HepG2 (cell line): Measurements from ENCODE around the gene APCDD1L. TPM values are rescaled to one million over a fixed set of nuclear protein-coding genes. Genes with fewer than 3 reads are reported as not detected.

Experiments used
- ATAC-seq: fragments of 200-7000 bp; cut with Tn5 transposase; 3 replicates; pipeline ENCODE4 v1.9.1; 2020; ENCODE audit warnings: mild to moderate bottlenecking, moderate library complexity
- BruUV-seq: library from RNA; stranded (reverse); fragments of 400-500 nt; replicated peaks from 2 replicates; lab custom pipeline; 2021; lab: Mats Ljungman, UMichigan
- CTCF ChIA-PET: fragments of 300-600 bp; formaldehyde crosslinking; extraction: SDS; loops from one replicate; lab custom pipeline; 2021; ENCODE audit warnings: low total read pairs, inconsistent platforms, low intra/inter-chr PET ratio; lab: Yijun Ruan, JAX
- POLR2A ChIA-PET: fragments of 350-600 bp; sonication (Branson Sonifier 250); formaldehyde crosslinking; loops from one replicate; lab custom pipeline; 2020; ENCODE audit warnings: antibody characterized with exemption, inconsistent platforms; lab: Yijun Ruan, JAX
- DNase-seq: peaks from one replicate; pipeline ENCODE4 v3.0.0-alpha.2; 2015; ENCODE audit warnings: low spot score
- FAIRE-seq: peaks from 3 replicates; lab custom pipeline; 2011; peaks lifted over from hg19 to GRCh38; lab: Jason Lieb, UNC
- H2AFZ ChIP-seq: one replicate; pipeline ENCODE4 v1.6.1; 2011; ENCODE audit warnings: low read length, inconsistent platforms
- H3K27ac ChIP-seq: fragments of 300-600 bp; 3 replicates; pipeline ENCODE4 v1.8.0; 2011; ENCODE audit warnings: mixed run types, mild to moderate bottlenecking, mixed read lengths, low read length, inconsistent platforms; ENCODE audit not compliant: insufficient read depth; ENCODE audit errors: extremely low read length
- H3K27me3 ChIP-seq, 2 experiments: fragments of 200-600 bp in 1 of 2; 2 replicates in 1 of 2; 3 replicates in 1 of 2; pipeline versions ENCODE4 v1.6.0 to v1.8.0; 2011; ENCODE audit warnings: low read length in 2 of 2, mild to moderate bottlenecking in 2 of 2, moderate library complexity in 2 of 2, inconsistent platforms in 1 of 2; ENCODE audit not compliant: insufficient read depth in 2 of 2, control insufficient read depth in 1 of 2
- H3K36me3 ChIP-seq, 2 experiments: fragments of 200-600 bp in 1 of 2; replicated peaks in 1 of 2; 2 replicates in 1 of 2; 3 replicates in 1 of 2; pipeline versions ENCODE4 v1.5.1 to v1.8.0; 2011; ENCODE audit warnings: low read length in 2 of 2, inconsistent platforms in 1 of 2; ENCODE audit not compliant: insufficient read depth in 2 of 2, control insufficient read depth in 1 of 2
- H3K4me1 ChIP-seq: 2 replicates; pipeline ENCODE4 v1.5.1; 2012; ENCODE audit warnings: low read length, inconsistent platforms; ENCODE audit not compliant: insufficient read depth
- H3K4me2 ChIP-seq: 2 replicates; pipeline ENCODE4 v1.6.0; 2011; ENCODE audit warnings: low read depth, low read length, inconsistent platforms
- H3K4me3 ChIP-seq, 3 experiments: fragments of 200-600 bp in 1 of 3; sonication (generic), shearing (Covaris generic) in 1 of 3; replicated peaks in 1 of 3; 2 replicates each; pipeline ENCODE4 v1.5.1; 2011 to 2016; ENCODE audit warnings: low read length in 3 of 3, inconsistent platforms in 2 of 3, low read depth in 2 of 3, mild to moderate bottlenecking in 2 of 3, control low read depth in 1 of 3, mixed read lengths in 1 of 3; ENCODE audit not compliant: insufficient read depth in 1 of 3
- H3K79me2 ChIP-seq: one replicate; pipeline ENCODE4 v1.6.1; 2011; ENCODE audit warnings: low read length, inconsistent platforms; ENCODE audit not compliant: insufficient read depth
- H3K9ac ChIP-seq: 2 replicates; pipeline ENCODE4 v1.6.0; 2011; ENCODE audit warnings: mild to moderate bottlenecking, low read depth, low read length, inconsistent platforms; ENCODE audit not compliant: insufficient read depth
- H3K9me3 ChIP-seq: 2 replicates; pipeline ENCODE4 v1.5.1; 2012; ENCODE audit warnings: mild to moderate bottlenecking, low read length
- H4K20me1 ChIP-seq: 2 replicates; pipeline ENCODE4 v1.6.0; 2011; ENCODE audit warnings: inconsistent platforms, mild to moderate bottlenecking, low read length, moderate library complexity; ENCODE audit not compliant: insufficient read depth
- GLI4 ChIP-seq: sonication (generic); formaldehyde crosslinking; IDR thresholded peaks from 2 replicates; pipeline ENCODE4 v1.5.1; 2020; ENCODE audit warnings: missing genetic modification reagents, mild to moderate bottlenecking, moderate library complexity, borderline replicate concordance
- GPBP1L1 ChIP-seq: sonication (generic); formaldehyde crosslinking; IDR thresholded peaks from 2 replicates; pipeline ENCODE4 v1.5.0; 2020; ENCODE audit warnings: mild to moderate bottlenecking, missing genetic modification reagents
- JDP2 ChIP-seq: sonication (generic); formaldehyde crosslinking; IDR thresholded peaks from 2 replicates; pipeline ENCODE4 v1.8.1; 2022; ENCODE audit warnings: missing genetic modification reagents, borderline replicate concordance
- MAFF ChIP-seq: IDR thresholded peaks from 2 replicates; pipeline ENCODE4 v1.6.1; 2011; ENCODE audit warnings: low read depth, low read length, improper control_type of control experiment
- MXI1 ChIP-seq: IDR thresholded peaks from 3 replicates; pipeline ENCODE4 v1.6.1; 2012; ENCODE audit warnings: low read depth, low read length, inconsistent platforms, borderline replicate concordance
- NCOA2 ChIP-seq: sonication (generic); formaldehyde crosslinking; IDR thresholded peaks from 2 replicates; pipeline ENCODE4 v1.8.0; 2022; ENCODE audit warnings: inconsistent platforms
- PCBP1 ChIP-seq: fragments of 200-400 bp; formaldehyde crosslinking; IDR thresholded peaks from 2 replicates; pipeline ENCODE4 v1.6.1; 2017; ENCODE audit warnings: mild to moderate bottlenecking, low read depth, low read length, borderline replicate concordance
- RBM22 ChIP-seq: fragments of 200-400 bp; formaldehyde crosslinking; optimal IDR thresholded peaks from 2 replicates; pipeline ENCODE3; 2017; ENCODE audit warnings: mild to moderate bottlenecking, low read length, moderate library complexity
- TCF12 ChIP-seq, 2 experiments: fragments of 450-650 bp in 1 of 2; sonication (generic) in 1 of 2; formaldehyde crosslinking in 1 of 2; IDR thresholded peaks; 2 replicates each; pipeline versions ENCODE4 v1.6.1 to v1.8.0; 2017 to 2022; ENCODE audit warnings: antibody characterized with exemption in 1 of 2, mild to moderate bottlenecking in 1 of 2, missing genetic modification reagents in 1 of 2, moderate library complexity in 1 of 2
- TOPORS ChIP-seq: sonication (generic); formaldehyde crosslinking; IDR thresholded peaks from 2 replicates; pipeline ENCODE4 v1.8.0; 2023; ENCODE audit warnings: mild to moderate bottlenecking, missing genetic modification reagents
- ZC3H4 ChIP-seq: sonication (generic); formaldehyde crosslinking; IDR thresholded peaks from 2 replicates; pipeline ENCODE4 v1.4.0; 2020; ENCODE audit warnings: missing genetic modification reagents, borderline replicate concordance
- ZNF746 ChIP-seq: sonication (generic); formaldehyde crosslinking; IDR thresholded peaks from 2 replicates; pipeline ENCODE4 v1.8.0; 2022; ENCODE audit warnings: mild to moderate bottlenecking, missing genetic modification reagents
- WGBS: methylation state at CpG from one replicate; pipeline ENCODE4 v1.1.6; 2017; ENCODE audit warnings: low lambda C conversion rate; 5-methylcytosine and 5-hydroxymethylcytosine counted together
- in situ Hi-C: cut with HindIII; loops from 2 replicates; pipeline ENCODE4 v1.10.0; 2017; ENCODE audit warnings: low pct_unique_long_range_greater_than_20kb; ENCODE audit not compliant: extremely low pct_ligation_motif_present
- intact Hi-C: fragments of 100-400 bp; cut with micrococcal nuclease; formaldehyde crosslinking; loops from one replicate; pipeline ENCODE4 v1.10.0; 2022; ENCODE audit not compliant: unreplicated experiment
- polyA plus RNA-seq, 8 experiments: library from polyadenylated mRNA; depleted of rRNA in 3 of 8; stranded (reverse) in 7 of 8; unstranded in 1 of 8; fragments of >200 nt; fragmentation: Illumina TruSeq in 4 of 8; extraction: Trizol in 4 of 8; gene quantifications; 2 replicates each; pipeline versions ENCODE4 v1.2.1 to v1.2.3, GENCODE V29; 2011 to 2016; ENCODE audit warnings: low read depth in 4 of 8, missing spikeins in 1 of 8, mixed read lengths in 1 of 8; ENCODE audit not compliant: insufficient read depth in 1 of 8
- total RNA-seq, 5 experiments: library from RNA; depleted of rRNA; stranded (reverse); fragments of >200 nt; fragmentation: Illumina TruSeq; extraction: Trizol; gene quantifications; 2 replicates each; pipeline ENCODE4 v1.2.3, GENCODE V29; 2016; ENCODE audit warnings: low read depth in 1 of 5
- TF ChIP-seq, protein P1 (sequence below): fragments of 450-650 bp; IDR thresholded peaks from 2 replicates; pipeline ENCODE4 v1.6.1; 2016

Gene APCDD1L
- total and polyA plus RNA-seq, 2 of the 13 experiments (the other 11 are each of a cell fraction or from before 2014, with no cell fraction given): not detected

- Histone ChIP-seq H3K79me2 (peaks cover 45% of the 10 kb centered on the region), H3K4me3 (no peak overlapping the region), H3K36me3 (peaks cover 23 to 59% of the 10 kb centered on the region in 2 experiments), H3K27ac (no peak overlapping the region), H2AFZ (no peak overlapping the region), H3K9me3 (no peaks in the 10 kb centered on the region), H3K9ac (no peak overlapping the region), H3K4me1 (peaks cover 12% of the 10 kb centered on the region), H3K27me3 (no peaks in the 10 kb centered on the region), H3K4me2 (no peak overlapping the region), H4K20me1 (no peaks in the 10 kb centered on the region; the same call in 1 of the 2 replicates)
- no peak for FAIRE-seq
- BruUV-seq: TSS peak; percentile 7
- ATAC-seq: no peak
- intact Hi-C loops: no loop called here
- DNase-seq: no peak
- in situ Hi-C loops: no loop called here
- TF ChIP-seq RBM22 (peak; percentile 70), TCF12 (IDR thresholded peaks at IDR 0.05) (no peak), TCF12 (CRISPR knock-in tag; IDR thresholded peaks at IDR 0.05) (no peak)
- POLR2A ChIA-PET: no interaction called here
- CTCF ChIA-PET: no interaction called here
- WGBS: 97% methylated on average over 5 of the region's 5 CpGs
Measured at GRCh38 chr20:58418949-58419748, 96.0 kb downstream of the APCDD1L start.

- Histone ChIP-seq H3K4me3 (no peak overlapping the region), H3K4me2 (no peak overlapping the region), H4K20me1 (no peaks in the 10 kb centered on the region; the same call in 1 of the 2 replicates)
- ATAC-seq: no peak
- BruUV-seq: no TSS peak
- no peak for FAIRE-seq
- TF ChIP-seq NCOA2 (CRISPR knock-in tag): no peak
- no peak for TF ChIP-seq GPBP1L1 (CRISPR knock-in tag)
- TF ChIP-seq, protein P1, sequence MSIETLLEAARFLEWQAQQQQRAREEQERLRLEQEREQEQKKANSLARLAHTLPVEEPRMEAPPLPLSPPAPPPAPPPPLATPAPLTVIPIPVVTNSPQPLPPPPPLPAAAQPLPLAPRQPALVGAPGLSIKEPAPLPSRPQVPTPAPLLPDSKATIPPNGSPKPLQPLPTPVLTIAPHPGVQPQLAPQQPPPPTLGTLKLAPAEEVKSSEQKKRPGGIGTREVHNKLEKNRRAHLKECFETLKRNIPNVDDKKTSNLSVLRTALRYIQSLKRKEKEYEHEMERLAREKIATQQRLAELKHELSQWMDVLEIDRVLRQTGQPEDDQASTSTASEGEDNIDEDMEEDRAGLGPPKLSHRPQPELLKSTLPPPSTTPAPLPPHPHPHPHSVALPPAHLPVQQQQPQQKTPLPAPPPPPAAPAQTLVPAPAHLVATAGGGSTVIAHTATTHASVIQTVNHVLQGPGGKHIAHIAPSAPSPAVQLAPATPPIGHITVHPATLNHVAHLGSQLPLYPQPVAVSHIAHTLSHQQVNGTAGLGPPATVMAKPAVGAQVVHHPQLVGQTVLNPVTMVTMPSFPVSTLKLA: no peak
- TF ChIP-seq ZC3H4 (CRISPR knock-in tag): no peak
- no peak for TF ChIP-seq PCBP1
- no peak for TF ChIP-seq JDP2
- no peak for TF ChIP-seq MAFF
- no peak for TF ChIP-seq GLI4 (CRISPR knock-in tag)
- TF ChIP-seq TOPORS (CRISPR knock-in tag): no peak
- no peak for TF ChIP-seq MXI1
- TF ChIP-seq ZNF746 (CRISPR knock-in tag): no peak
- TF ChIP-seq, all 625 proteins: peak for 0
- Histone ChIP-seq H3K27me3 (no peaks in the 10 kb centered on the region), H3K9me3 (no peaks in the 10 kb centered on the region), H3K27ac (no peak overlapping the region), H3K79me2 (peaks cover 46% of the 10 kb centered on the region), H3K9ac (no peak overlapping the region), H3K4me1 (peaks cover 17% of the 10 kb centered on the region), H3K36me3 (peaks cover 19 to 49% of the 10 kb centered on the region in 2 experiments), H2AFZ (no peak overlapping the region)
- WGBS: 95% methylated on average over 3 of the region's 3 CpGs
- ChIA-PET POLR2A (no interaction called here), CTCF (no interaction called here)
- in situ Hi-C loops: no loop called here
- DNase-seq: no peak
- intact Hi-C loops: no loop called here
Measured at GRCh38 chr20:58417438-58417837, 97.8 kb downstream of the APCDD1L start.
